K562 (cell line): ENCODE data around the gene C16orf90. TPM values are rescaled to one million over a fixed set of nuclear protein-coding genes. Genes with fewer than 3 reads are reported as not detected.

Source experiments
- ATAC-seq: fragments of 200-7000 bp; cut with Tn5 transposase; 3 replicates; pipeline ENCODE4 v1.9.1; 2020; ENCODE audit warnings: moderate library complexity
- BruUV-seq: library from RNA; stranded (reverse); fragments of 400-500 nt; replicated peaks from 2 replicates; lab custom pipeline; 2021; lab: Mats Ljungman, UMichigan
- CTCF ChIA-PET: fragments of 300-600 bp; formaldehyde crosslinking; extraction: SDS; loops from one replicate; lab custom pipeline; 2021; ENCODE audit warnings: low intra/inter-chr PET ratio; lab: Yijun Ruan, JAX
- POLR2A ChIA-PET: fragments of 300-600, 350-650 bp; sonication (Branson Sonifier 250); formaldehyde crosslinking; extraction: SDS; loops from one replicate; lab custom pipeline; 2021; ENCODE audit warnings: antibody characterized with exemption, inconsistent platforms; lab: Yijun Ruan, JAX
- DNase-seq, 4 experiments: peaks; one replicate each; pipeline versions ENCODE4 v3.0.0 to v3.0.0-alpha.2; 2011 to 2018; ENCODE audit warnings: low spot score in 3 of 4, mixed read lengths in 3 of 4; ENCODE audit errors: extremely low read depth in 1 of 4
- FAIRE-seq: peaks from 2 replicates; lab custom pipeline; 2011; peaks lifted over from hg19 to GRCh38; lab: Jason Lieb, UNC
- H2AFZ ChIP-seq: 2 replicates; pipeline ENCODE4 v1.6.0; 2011; ENCODE audit warnings: low read depth, low read length, control low read depth, inconsistent platforms
- H3K27ac ChIP-seq: fragments of 200-600 bp; 3 replicates; pipeline ENCODE4 v1.8.0; 2011; ENCODE audit warnings: low read depth, mild to moderate bottlenecking, control low read depth, inconsistent platforms, low read length, moderate library complexity, mixed read lengths; ENCODE audit errors: extremely low read depth
- H3K27me3 ChIP-seq, 2 experiments: fragments of 300-600 bp in 1 of 2; 2 replicates in 1 of 2; 3 replicates in 1 of 2; pipeline versions ENCODE4 v1.6.0 to v1.8.0; 2011; ENCODE audit warnings: inconsistent platforms in 2 of 2, low read length in 2 of 2, mild to moderate bottlenecking in 1 of 2, mixed read lengths in 1 of 2, moderate library complexity in 1 of 2; ENCODE audit not compliant: control insufficient read depth in 2 of 2, insufficient read depth in 2 of 2
- H3K36me3 ChIP-seq: fragments of 300-600 bp; 3 replicates; pipeline ENCODE4 v1.8.0; 2011; ENCODE audit warnings: mild to moderate bottlenecking, low read length, inconsistent platforms; ENCODE audit not compliant: control insufficient read depth, insufficient read depth
- H3K4me1 ChIP-seq, 2 experiments: fragments of 200-600 bp in 1 of 2; replicated peaks in 1 of 2; 2 replicates in 1 of 2; 3 replicates in 1 of 2; pipeline versions ENCODE4 v1.5.1 to v1.8.0; 2011; ENCODE audit warnings: inconsistent platforms in 2 of 2, low read length in 2 of 2, mild to moderate bottlenecking in 1 of 2, mixed read lengths in 1 of 2, moderate library complexity in 1 of 2; ENCODE audit not compliant: control insufficient read depth in 2 of 2, insufficient read depth in 2 of 2
- H3K4me2 ChIP-seq: 2 replicates; pipeline ENCODE4 v1.6.1; 2011; ENCODE audit warnings: low read length, control low read depth, inconsistent platforms, mixed read lengths; ENCODE audit not compliant: insufficient read depth
- H3K4me3 ChIP-seq: fragments of 200-600 bp; sonication (generic), shearing (Covaris generic); 2 replicates; pipeline ENCODE4 v1.5.1; 2016; ENCODE audit warnings: control low read depth, inconsistent platforms
- H3K79me2 ChIP-seq: fragments of 200-600 bp; 3 replicates; pipeline ENCODE4 v1.8.0; 2011; ENCODE audit warnings: low read length, inconsistent platforms; ENCODE audit not compliant: control insufficient read depth, insufficient read depth
- H3K9ac ChIP-seq, 2 experiments: 2 replicates each; pipeline versions ENCODE4 v1.6.0 to v1.6.1; 2011; ENCODE audit warnings: low read depth in 2 of 2, low read length in 2 of 2, control low read depth in 1 of 2, inconsistent platforms in 1 of 2, mild to moderate bottlenecking in 1 of 2, mixed read lengths in 1 of 2; ENCODE audit not compliant: insufficient read depth in 1 of 2
- H3K9me1 ChIP-seq: one replicate; pipeline ENCODE4 v1.6.0; 2011; ENCODE audit warnings: inconsistent platforms, mild to moderate bottlenecking, low read length, moderate library complexity; ENCODE audit not compliant: control insufficient read depth, insufficient read depth
- H3K9me3 ChIP-seq: replicated peaks from 2 replicates; pipeline ENCODE4 v1.5.1; 2011; ENCODE audit warnings: low read depth, low read length, inconsistent platforms; ENCODE audit not compliant: control insufficient read depth, insufficient read depth
- H4K20me1 ChIP-seq: replicated peaks from 2 replicates; pipeline ENCODE4 v1.6.1; 2011; ENCODE audit warnings: low read length, inconsistent platforms, mixed read lengths; ENCODE audit not compliant: control insufficient read depth, insufficient read depth
- ETV1 ChIP-seq: fragments of 450-650 bp; conservative IDR thresholded peaks from 2 replicates; pipeline ENCODE4 v1.6.1; 2016; ENCODE audit warnings: missing genetic modification characterization, control low read depth, low read depth, missing compliant biosample characterization
- KLF1 ChIP-seq: fragments of 450-650 bp; IDR thresholded peaks from 2 replicates; pipeline ENCODE4 v1.6.1; 2016; ENCODE audit warnings: missing genetic modification characterization, missing compliant biosample characterization
- NCOR1 ChIP-seq: fragments of 450-650 bp; IDR thresholded peaks from 2 replicates; pipeline ENCODE4 v1.6.1; 2016; ENCODE audit warnings: mild to moderate bottlenecking, moderate library complexity
- RAD51 ChIP-seq: fragments of 450-650 bp; IDR thresholded peaks from 2 replicates; pipeline ENCODE4 v1.7.1; 2016; ENCODE audit warnings: low read depth, mild to moderate bottlenecking, borderline replicate concordance
- TAL1 ChIP-seq: fragments of 450-650 bp; IDR thresholded peaks from 2 replicates; pipeline ENCODE4 v1.6.1; 2016; ENCODE audit warnings: mild to moderate bottlenecking
- TCF3 ChIP-seq: sonication (generic); formaldehyde crosslinking; IDR thresholded peaks from 2 replicates; pipeline ENCODE4 v1.4.0; 2020; ENCODE audit warnings: mild to moderate bottlenecking, missing genetic modification reagents
- ZNF124 ChIP-seq: sonication (generic); formaldehyde crosslinking; IDR thresholded peaks from 2 replicates; pipeline ENCODE4 v1.8.1; 2022; ENCODE audit warnings: missing genetic modification reagents
- ZNF77 ChIP-seq: fragments of 250-450 bp; sonication (Bioruptor Pico); IDR thresholded peaks from 2 replicates; pipeline ENCODE4 v1.5.0; 2020
- WGBS: fragments of 100-300 bp; shearing (Covaris generic); methylation state at CpG from one replicate; pipeline ENCODE4 v1.1.6; 2016; ENCODE audit warnings: low coverage, mixed read lengths; ENCODE audit not compliant: insufficient coverage; ENCODE audit errors: missing lambda C conversion rate; 5-methylcytosine and 5-hydroxymethylcytosine counted together
- in situ Hi-C: fragments of 300-500 bp; cut with MboI; formaldehyde crosslinking; loops from 4 replicates; pipeline ENCODE4 v1.15.0; 2018; ENCODE audit warnings: inconsistent platforms, mixed read lengths
- intact Hi-C: fragments of 100-400 bp; cut with micrococcal nuclease; formaldehyde crosslinking; loops from 2 replicates; pipeline ENCODE4 v1.14.2; 2022
- polyA plus RNA-seq, 8 experiments: library from polyadenylated mRNA; depleted of rRNA in 4 of 8; stranded (reverse) in 5 of 8; unstranded in 3 of 8; fragments of >200 nt; fragmentation: Nextera tagmentation in 2 of 8; fragmentation: Illumina TruSeq in 1 of 8; extraction: Ambion mirVana in 2 of 8; extraction: Trizol in 1 of 8; gene quantifications; 2 replicates each; pipeline versions ENCODE4 v1.2.1 to v1.2.3, GENCODE V29; 2011 to 2014; ENCODE audit warnings: inconsistent platforms in 1 of 8, missing spikeins in 1 of 8
- total RNA-seq, 7 experiments: library from RNA; depleted of rRNA in 6 of 7; stranded (reverse); fragments of >200 nt in 6 of 7; fragmentation: Illumina TruSeq in 2 of 7; extraction: Trizol in 2 of 7; gene quantifications; 2 replicates each; pipeline versions ENCODE4 v1.2.1 to v1.2.3, GENCODE V29; 2011 to 2021; ENCODE audit warnings: low replicate concordance in 1 of 7
- TF ChIP-seq, protein P1 (sequence below): sonication (generic); formaldehyde crosslinking; IDR thresholded peaks from 2 replicates; pipeline ENCODE4 v1.8.0; 2022; ENCODE audit warnings: mild to moderate bottlenecking, missing genetic modification reagents, borderline replicate concordance
- TF ChIP-seq, protein P2 (sequence below): fragments of 250-450 bp; sonication (Bioruptor Pico); IDR thresholded peaks from 2 replicates; pipeline ENCODE4 v1.8.0; 2021; ENCODE audit warnings: moderate library complexity, mild to moderate bottlenecking, inconsistent platforms
- TF ChIP-seq, protein P3 (sequence below): fragments of 450-650 bp; IDR thresholded peaks from 2 replicates; pipeline ENCODE4 v1.6.1; 2016; ENCODE audit warnings: borderline replicate concordance
- TF ChIP-seq, protein P4 (sequence below), 2 experiments: fragments of 450-650 bp in 1 of 2; sonication (generic) in 1 of 2; formaldehyde crosslinking in 1 of 2; IDR thresholded peaks in 1 of 2; conservative IDR thresholded peaks in 1 of 2; 2 replicates each; pipeline versions ENCODE4 v1.6.1 to v1.8.1; 2016 to 2023; ENCODE audit warnings: mild to moderate bottlenecking in 2 of 2, moderate library complexity in 2 of 2, inconsistent platforms in 1 of 2, missing genetic modification reagents in 1 of 2

The C16orf90 gene
- total and polyA plus RNA-seq, 9 of the 15 experiments (the other 6 are each of a cell fraction or from before 2014, with no cell fraction given): not detected

DNA sequence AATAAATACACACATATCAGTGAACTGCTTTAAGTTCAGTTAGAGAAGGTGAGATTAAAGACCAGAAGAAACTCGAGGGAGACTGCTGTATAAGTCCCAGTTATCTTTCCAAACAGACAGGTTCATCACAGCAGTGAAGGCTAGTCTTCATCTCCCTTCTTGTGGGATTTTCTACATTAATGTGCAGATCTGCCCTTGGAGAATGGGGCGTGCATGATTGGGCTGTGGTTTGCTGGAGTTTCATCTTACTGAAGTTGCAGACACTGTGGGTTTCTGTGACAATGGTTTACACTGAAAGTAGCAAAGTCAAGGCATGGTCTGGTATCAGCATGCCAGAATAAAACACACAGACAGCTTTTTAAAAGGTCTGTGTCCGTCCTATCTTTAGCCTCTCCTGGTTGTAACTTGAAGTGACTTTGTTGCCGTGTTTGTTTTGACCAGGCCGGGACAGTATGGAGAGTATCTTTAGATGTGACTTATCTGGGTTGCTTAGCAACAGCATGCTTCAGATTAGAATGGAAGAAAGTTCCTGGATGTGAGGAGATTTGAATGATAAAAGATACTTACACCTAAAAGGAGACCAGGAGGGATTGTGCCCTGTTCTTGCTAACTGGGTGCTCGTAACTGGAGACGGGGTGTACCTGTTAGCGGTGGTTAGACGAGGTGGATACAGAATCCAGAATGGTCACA, 35.7 kb downstream of the C16orf90 start (continued):
- TF ChIP-seq, protein P1, sequence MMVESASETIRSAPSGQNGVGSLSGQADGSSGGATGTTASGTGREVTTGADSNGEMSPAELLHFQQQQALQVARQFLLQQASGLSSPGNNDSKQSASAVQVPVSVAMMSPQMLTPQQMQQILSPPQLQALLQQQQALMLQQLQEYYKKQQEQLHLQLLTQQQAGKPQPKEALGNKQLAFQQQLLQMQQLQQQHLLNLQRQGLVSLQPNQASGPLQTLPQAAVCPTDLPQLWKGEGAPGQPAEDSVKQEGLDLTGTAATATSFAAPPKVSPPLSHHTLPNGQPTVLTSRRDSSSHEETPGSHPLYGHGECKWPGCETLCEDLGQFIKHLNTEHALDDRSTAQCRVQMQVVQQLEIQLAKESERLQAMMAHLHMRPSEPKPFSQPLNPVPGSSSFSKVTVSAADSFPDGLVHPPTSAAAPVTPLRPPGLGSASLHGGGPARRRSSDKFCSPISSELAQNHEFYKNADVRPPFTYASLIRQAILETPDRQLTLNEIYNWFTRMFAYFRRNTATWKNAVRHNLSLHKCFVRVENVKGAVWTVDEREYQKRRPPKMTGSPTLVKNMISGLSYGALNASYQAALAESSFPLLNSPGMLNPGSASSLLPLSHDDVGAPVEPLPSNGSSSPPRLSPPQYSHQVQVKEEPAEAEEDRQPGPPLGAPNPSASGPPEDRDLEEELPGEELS (CRISPR knock-in tag): no peak
- peak; percentile 41; the same call in 1 of the 2 replicates for TF ChIP-seq TAL1
- TF ChIP-seq TCF3 (CRISPR knock-in tag): peak; percentile 62
- TF ChIP-seq NCOR1: peak; percentile 58

DNA sequence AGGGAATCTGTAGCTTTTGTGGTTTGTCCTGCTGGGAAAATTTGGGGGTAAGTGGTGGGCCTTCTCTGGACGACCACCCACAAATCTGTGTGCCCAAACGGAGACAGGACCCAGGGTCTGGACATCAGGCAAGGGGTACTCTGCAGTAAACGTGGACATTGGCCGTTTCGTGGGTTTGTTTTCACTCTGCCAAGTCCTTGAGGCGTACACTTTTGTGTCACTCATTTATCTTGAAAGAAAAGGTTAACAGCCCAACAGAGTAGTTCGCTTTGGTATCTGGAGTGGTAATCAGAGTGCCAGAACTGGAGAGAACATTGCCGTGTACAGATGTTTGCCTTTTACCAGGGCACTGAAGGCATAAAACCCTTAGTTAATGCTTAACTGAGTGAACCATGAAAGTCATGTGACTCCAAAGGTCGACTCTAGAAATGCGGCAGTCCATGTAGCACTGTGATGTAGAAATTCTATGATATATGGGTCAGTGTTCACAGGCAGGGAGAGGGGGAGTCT, 36.4 kb downstream of the C16orf90 start:
- Histone ChIP-seq H3K9me3 (no peaks in the 10 kb centered on the region), H4K20me1 (peaks cover 12% of the 10 kb centered on the region), H3K79me2 (peaks cover 58% of the 10 kb centered on the region), H3K36me3 (peaks cover 3% of the 10 kb centered on the region; the same call in 2 of the 3 replicates), H3K4me2 (peak overlapping the region; percentile 98), H3K9me1 (no peaks in the 10 kb centered on the region), H2AFZ (peak overlapping the region; percentile 88), H3K27ac (peak overlapping the region; percentile 99), H3K4me3 (peak overlapping the region; percentile 81), H3K9ac (peak overlapping the region; percentile 94 to 98; a peak in 3 of 4 replicates), H3K4me1 (peaks cover 23 to 28% of the 10 kb centered on the region in 2 experiments; a peak in 4 of 5 replicates), H3K27me3 (no peaks in the 10 kb centered on the region)
- FAIRE-seq: no peak
- BruUV-seq: TSS peak; percentile 60
- WGBS: under 1% methylated on average over 10 of the region's 10 CpGs
- ChIA-PET POLR2A (no interaction called here), CTCF (no interaction called here)
- ATAC-seq: peak; percentile 4; the same call in 2 of the 3 replicates
- DNase-seq: peak in 1 of 4 experiments; percentile 31
- intact Hi-C loops (loop anchor here (2.0 to 5.0 kb wide), 2 partner anchors 58 to 272 kb away; partner anchors contain the start of genes OR1F1, ZNF174 and ZSCAN32), in situ Hi-C loops (no loop called here)
- TF ChIP-seq RAD51 (peak; percentile 69; the same call in 1 of the 2 replicates), KLF1 (tag) (no peak), ZNF77 (CRISPR knock-in tag) (no peak), ZNF124 (CRISPR knock-in tag) (no peak), ETV1 (tag) (no peak)
- TF ChIP-seq, protein P2, sequence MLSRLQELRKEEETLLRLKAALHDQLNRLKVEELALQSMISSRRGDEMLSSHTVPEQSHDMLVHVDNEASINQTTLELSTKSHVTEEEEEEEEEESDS: no peak
- TF ChIP-seq, protein P3, sequence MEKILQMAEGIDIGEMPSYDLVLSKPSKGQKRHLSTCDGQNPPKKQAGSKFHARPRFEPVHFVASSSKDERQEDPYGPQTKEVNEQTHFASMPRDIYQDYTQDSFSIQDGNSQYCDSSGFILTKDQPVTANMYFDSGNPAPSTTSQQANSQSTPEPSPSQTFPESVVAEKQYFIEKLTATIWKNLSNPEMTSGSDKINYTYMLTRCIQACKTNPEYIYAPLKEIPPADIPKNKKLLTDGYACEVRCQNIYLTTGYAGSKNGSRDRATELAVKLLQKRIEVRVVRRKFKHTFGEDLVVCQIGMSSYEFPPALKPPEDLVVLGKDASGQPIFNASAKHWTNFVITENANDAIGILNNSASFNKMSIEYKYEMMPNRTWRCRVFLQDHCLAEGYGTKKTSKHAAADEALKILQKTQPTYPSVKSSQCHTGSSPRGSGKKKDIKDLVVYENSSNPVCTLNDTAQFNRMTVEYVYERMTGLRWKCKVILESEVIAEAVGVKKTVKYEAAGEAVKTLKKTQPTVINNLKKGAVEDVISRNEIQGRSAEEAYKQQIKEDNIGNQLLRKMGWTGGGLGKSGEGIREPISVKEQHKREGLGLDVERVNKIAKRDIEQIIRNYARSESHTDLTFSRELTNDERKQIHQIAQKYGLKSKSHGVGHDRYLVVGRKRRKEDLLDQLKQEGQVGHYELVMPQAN: 0 out of 2 replicates have a peak, but pooled peaks have one; percentile 12
- TF ChIP-seq, protein P4, sequence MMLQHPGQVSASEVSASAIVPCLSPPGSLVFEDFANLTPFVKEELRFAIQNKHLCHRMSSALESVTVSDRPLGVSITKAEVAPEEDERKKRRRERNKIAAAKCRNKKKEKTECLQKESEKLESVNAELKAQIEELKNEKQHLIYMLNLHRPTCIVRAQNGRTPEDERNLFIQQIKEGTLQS (IDR thresholded peaks at IDR 0.05): no peak
- TF ChIP-seq, protein P4 (CRISPR knock-in tag; conservative IDR thresholded peaks at IDR 0.05): no peak
